AG09319 (cell line): Measurements from ENCODE around the gene TBXT.
"Not testable (repeated sequence)": the region's sequence is repeated elsewhere in the genome, so short reads cannot be mapped to it uniquely, and the experiment has no call there.

Source experiments
- DNase-seq: peaks from one replicate; pipeline ENCODE4 v3.0.0-alpha.2; 2010; ENCODE audit warnings: low read depth; ENCODE audit errors: extremely low read depth
- TF ChIP-seq, protein P1 (sequence below): IDR thresholded peaks from 2 replicates; pipeline ENCODE4 v1.5.1; 2011; ENCODE audit warnings: low read depth, mild to moderate bottlenecking, inconsistent platforms, low read length, moderate library complexity

The TBXT gene

DNA sequence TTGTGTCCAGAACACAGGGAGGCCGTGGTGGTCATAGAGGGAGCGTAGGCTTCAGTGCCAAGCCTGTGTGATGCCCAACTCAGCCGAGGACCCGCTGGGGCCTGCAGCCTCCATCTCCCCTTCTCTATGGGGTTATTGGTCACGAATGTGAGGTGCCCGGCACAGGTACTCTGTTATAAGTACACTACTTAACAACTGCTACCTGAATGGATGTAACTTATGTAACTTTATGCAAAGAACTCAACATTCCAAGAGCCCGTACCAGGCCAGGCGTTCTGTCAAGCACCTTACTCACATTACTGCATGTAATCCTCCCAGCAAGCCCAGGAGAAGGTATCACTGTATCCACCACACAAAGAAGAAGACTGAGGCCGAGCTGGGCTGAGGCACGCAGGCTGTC, 24.5 kb upstream of the TBXT start:
- TF ChIP-seq, protein P1, sequence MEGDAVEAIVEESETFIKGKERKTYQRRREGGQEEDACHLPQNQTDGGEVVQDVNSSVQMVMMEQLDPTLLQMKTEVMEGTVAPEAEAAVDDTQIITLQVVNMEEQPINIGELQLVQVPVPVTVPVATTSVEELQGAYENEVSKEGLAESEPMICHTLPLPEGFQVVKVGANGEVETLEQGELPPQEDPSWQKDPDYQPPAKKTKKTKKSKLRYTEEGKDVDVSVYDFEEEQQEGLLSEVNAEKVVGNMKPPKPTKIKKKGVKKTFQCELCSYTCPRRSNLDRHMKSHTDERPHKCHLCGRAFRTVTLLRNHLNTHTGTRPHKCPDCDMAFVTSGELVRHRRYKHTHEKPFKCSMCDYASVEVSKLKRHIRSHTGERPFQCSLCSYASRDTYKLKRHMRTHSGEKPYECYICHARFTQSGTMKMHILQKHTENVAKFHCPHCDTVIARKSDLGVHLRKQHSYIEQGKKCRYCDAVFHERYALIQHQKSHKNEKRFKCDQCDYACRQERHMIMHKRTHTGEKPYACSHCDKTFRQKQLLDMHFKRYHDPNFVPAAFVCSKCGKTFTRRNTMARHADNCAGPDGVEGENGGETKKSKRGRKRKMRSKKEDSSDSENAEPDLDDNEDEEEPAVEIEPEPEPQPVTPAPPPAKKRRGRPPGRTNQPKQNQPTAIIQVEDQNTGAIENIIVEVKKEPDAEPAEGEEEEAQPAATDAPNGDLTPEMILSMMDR = no peak
- DNase-seq = no peak

DNA sequence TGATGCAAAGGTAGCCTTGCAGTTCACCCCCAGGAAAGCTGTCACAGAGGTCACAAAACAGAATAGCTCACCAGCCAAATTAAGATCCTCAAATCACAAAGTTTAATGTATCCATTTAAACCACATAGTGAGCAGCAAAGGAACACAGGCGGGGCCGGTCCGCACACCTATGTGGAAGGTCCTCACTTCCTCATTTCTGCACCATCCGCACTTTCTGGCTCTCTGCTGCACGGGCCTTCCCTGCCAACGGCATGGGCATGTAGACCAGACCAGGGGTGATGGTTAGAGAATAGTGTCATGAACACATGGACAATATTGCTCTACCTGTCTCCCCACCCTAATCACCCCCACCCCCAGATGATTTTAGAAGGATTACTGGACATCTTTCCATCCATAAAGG, 12.1 kb upstream of the TBXT start:
- DNase-seq = no peak
- TF ChIP-seq, protein P1 = no peak

DNA sequence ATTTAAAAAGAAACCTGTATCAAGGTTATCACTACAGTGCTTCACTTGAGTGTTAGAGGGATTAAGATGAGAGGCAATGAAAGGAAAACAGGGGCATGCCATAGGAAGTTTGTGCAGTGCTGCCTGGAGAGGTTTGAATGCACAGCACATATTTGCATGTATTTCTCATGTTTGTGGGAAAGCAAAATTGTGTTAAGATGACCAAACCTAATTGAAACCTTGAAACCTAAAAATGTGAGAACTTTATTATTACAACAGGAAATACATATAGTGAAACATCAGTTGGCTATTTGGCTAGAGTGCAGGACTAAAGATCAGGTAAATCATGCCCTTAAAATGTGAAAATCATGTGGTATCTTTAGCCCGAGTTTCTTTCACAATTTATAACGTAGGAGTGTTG, 8.5 kb upstream of the TBXT start:
- DNase-seq = no peak
- TF ChIP-seq, protein P1 = no peak

DNA sequence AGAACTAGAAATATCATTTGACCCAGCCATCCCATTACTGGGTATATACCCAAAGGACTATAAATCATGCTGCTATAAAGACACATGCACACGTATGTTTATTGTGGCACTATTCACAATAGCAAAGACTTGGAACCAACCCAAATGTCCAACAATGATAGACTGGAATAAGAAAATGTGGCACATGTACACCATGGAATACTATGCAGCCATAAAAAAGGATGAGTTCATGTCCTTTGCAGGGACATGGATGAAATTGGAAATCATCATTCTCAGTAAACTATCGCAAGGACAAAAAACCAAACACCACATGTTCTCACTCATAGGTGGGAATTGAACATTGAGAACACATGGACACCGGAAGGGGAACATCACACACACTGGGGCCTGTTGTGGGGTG, 7.4 kb upstream of the TBXT start:
- not testable (repeated sequence) for DNase-seq

DNA sequence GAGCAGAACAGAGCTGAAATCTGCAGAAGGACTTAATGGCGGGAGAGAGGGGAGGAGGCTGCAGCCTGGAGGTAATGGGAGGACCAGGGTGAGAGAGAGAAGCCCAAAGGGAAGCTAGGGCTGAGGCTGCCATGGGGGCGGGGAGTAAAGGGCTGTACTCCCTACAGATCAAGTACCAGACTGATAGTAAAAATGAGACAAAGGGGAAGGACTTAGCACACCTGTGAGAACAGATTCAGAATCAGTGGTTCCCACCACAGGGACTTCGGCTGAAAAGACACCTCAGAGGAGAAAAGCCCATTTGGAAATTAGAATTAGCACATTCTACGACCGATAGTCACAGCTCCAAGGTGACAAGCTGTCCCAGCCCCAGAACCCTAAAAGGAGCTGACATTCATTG, 6.4 kb upstream of the TBXT start:
- TF ChIP-seq, protein P1 = no peak
- no peak for DNase-seq

DNA sequence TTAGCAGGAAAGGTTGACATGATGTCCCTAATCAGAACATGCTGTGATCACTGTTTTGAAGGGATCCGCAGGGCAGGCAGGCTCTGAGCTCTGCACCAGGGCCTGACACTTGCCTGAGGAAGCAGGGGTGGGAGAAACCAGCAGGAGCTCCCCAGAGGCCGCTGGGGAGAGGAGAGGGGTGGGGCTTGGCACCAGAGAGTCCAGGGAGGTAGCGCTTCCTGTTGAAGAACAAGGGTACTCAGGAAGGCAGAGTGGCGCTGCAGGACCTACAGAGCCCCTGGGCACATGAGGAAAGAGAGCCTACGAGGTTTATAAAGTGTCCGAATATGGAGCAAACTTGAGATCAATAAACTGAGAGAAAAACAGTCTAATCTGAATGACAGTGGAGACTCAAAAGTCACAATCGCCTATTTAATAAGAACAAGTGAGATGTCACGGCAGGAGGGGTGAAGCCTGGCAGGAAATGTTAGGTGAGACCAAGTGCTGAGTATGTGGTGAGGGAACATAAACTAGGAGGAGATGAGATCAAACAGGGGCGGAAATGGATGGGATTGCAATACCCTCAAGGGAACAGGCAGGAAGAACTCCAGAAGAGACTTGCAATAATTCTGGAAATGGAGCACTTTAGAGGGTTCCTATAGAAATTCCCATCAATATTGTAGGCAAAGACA, 5.8 kb upstream of the TBXT start:
- TF ChIP-seq, protein P1 = no peak
- DNase-seq = no peak

DNA sequence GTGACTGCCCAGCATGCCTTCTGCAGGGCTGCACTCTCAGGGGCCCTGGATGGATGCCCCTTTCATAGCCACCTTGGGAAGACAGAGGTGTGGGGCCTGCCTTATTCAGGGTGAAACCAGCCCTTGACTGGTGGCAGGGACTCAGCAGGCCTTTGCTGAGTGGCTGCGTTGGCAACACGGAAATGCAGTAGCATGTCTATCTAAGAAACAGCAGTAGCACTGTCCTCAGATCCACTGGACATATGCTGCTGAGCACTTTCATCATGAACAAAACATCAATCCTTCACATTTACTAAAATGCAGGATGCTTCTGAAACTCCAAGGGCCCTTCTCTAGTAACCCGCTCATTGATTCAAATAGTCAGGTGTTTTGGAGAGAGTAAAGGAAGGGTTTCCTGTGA, 4.9 kb upstream of the TBXT start:
- TF ChIP-seq, protein P1 = no peak
- no peak for DNase-seq
